M059J (cell line): ENCODE data around the gene RAB23. TPM values are rescaled to one million over a fixed set of nuclear protein-coding genes. Genes with fewer than 3 reads are reported as not detected.

Source experiments
- DNase-seq: peaks from one replicate; pipeline ENCODE4 v3.0.0-alpha.2; 2012; ENCODE audit warnings: low read depth
- total RNA-seq: library from RNA; depleted of rRNA; stranded (reverse); fragments of >200 nt; shearing (Covaris generic); gene quantifications from 2 replicates; pipeline ENCODE4 v1.2.3, GENCODE V29; 2014; rRNA removed

The RAB23 gene
- total RNA-seq, result 47.9 and 60.5 TPM in 2 replicates

- DNase-seq, result peak; percentile 87
These were observed at the start of gene RAB23 for GRCh38 chr6:57221936-57222742. Gene RAB23 (minus strand): TSS chr6:57222307. CDS start chr6:57210380, 11,927 bp downstream.

DNA sequence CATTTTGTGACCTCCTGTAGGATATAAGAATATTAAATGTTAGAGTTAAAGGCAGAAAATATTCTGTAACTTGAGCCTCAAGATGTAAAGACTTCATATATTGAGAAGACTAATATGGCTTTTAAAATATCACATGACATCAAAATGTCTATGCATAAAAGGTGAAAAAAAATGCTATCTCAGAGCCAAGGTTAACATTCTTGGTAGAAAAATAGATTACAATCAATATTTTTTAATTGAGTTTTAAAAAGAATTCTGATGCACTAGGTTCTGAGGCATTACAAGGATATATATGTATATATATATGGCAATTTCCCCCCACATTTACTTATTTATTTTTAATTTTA, 46.2 kb upstream of the RAB23 start:
- no peak for DNase-seq

GRCh38 chr6:57267586-57268293, 45.6 kb upstream of the RAB23 start:
- DNase-seq, result peak; percentile 99

DNA sequence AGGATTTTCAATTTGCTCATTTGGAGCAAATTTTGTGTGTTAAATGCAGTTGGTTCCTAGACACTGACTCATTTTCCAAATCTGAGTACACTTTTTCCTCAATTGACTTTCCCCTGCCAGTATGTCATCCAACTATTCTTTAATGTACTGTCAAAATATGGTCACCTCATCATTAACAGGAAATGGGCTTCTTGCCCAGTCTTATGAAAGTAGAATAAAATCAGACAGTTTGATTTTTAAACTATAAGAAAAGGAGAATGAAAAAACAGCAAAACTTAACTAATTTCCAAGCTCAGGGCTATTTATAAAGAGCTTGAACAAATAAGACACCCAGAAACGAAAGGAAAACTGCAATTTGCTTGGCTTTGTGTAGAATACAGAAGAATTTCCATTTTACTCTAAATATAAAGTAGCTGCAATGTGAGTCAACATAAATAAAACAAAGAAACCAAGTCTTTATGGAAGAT, 43.7 kb upstream of the RAB23 start:
- DNase-seq, result peak; percentile 69

DNA sequence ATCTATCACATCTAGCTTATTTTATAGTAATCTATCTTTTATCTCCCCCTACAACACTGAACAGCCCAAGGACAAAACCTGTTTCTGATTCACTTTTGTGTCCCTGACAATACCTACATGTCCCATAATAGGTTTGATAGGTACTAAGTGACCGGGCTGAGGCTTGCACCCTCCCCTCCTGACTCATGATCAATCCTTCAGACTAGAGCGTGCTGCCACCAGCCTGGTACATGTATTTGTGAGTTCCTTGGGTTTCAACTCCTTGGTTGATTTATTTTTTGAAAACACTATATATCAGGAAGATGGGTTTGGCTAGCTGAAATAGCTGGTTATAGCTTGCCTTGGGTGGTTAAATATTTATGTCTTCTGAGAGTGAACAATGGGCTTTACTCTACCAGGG, 41.6 kb upstream of the RAB23 start:
- DNase-seq, result no peak

- DNase-seq, result peak; percentile 95
These were observed 41.0 kb upstream of the RAB23 start for GRCh38 chr6:57262901-57263694.

- peak; percentile 70 for DNase-seq
These were observed 40.4 kb upstream of the RAB23 start for GRCh38 chr6:57262488-57262887.

DNA sequence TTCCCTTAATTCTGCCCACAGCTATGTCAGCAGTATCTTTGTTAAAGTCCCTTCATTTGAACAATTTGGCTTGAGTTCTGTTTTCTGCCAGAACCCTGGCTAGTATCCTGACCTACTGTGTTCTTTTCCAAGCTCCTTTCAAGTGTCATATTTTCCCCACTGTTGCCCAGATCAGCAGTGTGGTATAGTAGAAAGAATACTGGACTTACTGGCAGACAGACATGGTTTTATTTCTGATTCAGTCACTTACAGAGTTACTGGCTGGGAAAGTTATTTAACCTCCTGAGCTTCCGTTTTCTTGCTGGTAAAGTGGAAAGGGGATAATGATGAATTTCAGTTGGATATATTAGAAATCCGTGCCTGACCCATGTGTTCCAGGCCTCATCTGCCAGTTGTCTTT, 39.8 kb upstream of the RAB23 start:
- no peak for DNase-seq

DNA sequence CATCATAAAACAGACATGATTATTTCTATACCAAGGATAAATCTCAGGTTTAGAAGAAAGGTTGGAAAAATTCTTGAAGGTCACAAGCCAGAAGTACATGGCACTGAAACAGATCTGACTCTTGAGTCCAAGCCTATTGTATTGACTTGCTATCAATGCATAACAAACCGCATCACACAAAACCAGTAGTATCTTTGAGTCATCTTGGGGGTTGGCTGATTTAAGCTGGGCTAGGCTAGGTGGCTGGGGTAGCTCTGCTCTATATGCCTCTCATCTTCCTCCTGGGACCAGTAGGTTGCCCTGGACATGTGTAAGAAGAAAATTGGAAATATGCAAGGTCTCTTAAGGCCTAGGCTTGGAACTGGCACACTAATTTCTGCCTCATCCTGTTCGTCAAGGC, 37.0 kb upstream of the RAB23 start:
- DNase-seq, result no peak

DNA sequence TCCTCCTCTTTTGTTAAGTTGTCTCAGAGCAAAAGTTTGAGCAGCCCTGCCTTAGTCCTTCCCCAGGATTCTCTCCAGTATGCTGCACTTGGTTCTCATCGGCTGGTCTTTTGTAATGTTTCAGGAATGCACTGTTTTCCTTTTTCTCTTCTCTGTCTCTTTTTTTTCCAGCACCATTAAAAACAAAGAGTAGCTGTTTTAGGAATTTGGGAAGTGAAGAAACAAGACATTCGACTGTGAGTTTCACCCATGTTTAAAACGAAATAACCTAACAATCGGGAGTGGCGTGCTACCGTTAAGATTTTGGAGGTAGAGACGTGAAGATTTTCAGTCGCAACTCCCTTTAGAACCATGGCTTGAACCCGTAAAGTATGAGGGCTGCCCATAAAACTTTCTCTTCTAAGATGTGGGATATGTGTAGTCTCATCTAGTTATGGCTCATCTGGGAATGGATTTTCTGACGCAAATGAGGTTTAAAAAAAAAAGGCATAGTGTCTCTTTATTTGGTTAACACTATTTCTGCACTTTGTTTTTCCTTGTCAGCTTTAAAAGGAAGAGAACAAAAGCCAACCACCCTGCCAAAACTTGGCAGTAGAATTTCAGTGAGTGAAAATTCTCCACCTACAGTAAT, 35.9 kb upstream of the RAB23 start:
- DNase-seq, result peak; percentile 78

DNA sequence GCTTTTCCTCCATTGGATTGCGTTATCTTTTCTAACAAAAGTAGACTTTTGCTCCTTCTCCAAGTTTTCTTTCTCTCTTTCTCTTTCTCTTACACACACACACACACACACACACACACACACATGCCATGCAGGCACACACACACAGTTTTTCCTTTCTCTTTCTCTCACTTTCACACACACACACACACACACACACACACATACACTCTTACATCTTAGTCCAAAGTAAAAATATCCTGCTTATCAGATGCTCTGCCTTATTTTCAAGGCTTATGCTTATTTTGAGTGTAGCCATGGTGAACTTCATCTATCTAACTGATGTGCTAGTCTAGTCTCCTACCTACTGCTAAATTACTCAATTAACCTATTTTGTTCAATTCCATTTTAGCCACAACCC, 34.4 kb upstream of the RAB23 start:
- DNase-seq, result peak; percentile 42

- no peak for DNase-seq
These were observed 33.5 kb upstream of the RAB23 start for GRCh38 chr6:57255451-57256169.

DNA sequence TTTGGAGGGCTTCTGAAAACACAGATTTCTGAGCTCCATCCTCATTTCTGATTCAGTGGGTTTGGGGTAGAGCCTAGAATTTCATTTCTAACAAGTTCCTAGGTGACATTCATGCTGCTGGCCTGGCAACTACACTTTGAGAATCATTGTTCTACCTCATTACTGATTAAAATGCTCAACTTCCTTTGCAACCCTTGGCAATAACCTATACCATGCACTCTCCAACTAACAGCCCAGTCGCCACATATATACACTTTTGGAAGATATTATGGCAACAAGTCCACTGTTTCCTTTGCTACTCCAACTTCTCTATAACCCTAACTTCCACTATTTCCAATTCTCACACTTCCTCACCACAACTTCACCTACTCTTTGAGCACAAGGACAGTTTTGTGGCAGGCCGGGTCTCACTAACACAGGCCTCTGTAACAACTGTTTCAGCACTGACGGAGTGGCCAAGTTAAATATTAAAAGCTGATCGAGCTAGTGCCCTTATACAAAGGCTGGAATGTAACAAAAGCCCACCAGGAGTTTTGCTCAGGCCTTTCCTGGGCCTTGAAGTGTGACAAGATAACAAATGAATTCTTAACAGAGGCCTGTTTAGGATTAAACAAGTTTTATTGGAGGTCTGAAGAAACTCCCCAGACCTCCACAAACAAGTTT, 32.1 kb upstream of the RAB23 start:
- DNase-seq, result no peak

DNA sequence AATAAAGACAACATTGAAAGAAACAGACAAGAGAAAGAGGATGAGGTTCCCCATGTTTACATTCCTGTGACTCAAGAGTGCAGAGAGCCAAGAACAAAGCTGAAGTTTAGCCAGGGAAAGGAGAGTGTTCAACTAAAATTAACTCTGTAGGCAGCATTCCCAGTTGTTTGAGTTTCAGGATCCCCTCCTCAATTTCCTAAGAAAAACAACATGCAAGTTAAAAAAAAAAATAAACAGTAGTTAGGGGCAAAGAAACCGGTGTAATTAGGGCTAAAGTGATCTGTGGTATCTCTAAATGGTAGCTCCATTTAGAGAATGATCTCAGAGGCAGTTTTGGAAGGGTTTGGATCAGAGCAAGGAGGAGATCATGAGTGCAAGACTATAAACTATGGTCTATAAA, 30.9 kb upstream of the RAB23 start:
- DNase-seq, result peak; percentile 51

- DNase-seq, result no peak
These were observed 30.0 kb upstream of the RAB23 start for GRCh38 chr6:57252137-57252536.

DNA sequence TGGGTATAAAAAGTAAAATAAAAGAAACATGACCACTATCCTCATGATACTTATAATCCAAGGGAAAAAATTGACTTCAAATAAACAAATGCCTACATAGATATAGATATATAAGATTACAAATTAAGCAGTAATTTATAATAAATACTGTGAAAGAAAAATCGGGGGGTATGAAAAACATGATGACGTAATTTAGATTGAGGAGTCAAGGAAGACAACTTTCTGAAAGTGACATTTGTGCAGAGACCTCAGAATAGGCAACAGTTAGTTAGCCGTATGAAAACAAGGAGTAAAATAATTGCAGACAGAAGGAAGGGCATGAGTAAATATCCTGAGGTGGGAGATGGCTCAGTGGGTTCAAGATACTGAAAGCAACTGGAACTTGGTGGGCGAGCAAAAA, 28.2 kb upstream of the RAB23 start:
- DNase-seq, result no peak

- no peak for DNase-seq
These were observed 26.3 kb upstream of the RAB23 start for GRCh38 chr6:57248311-57248895.

GRCh38 chr6:57247603-57248002, 25.5 kb upstream of the RAB23 start:
- no peak for DNase-seq

DNA sequence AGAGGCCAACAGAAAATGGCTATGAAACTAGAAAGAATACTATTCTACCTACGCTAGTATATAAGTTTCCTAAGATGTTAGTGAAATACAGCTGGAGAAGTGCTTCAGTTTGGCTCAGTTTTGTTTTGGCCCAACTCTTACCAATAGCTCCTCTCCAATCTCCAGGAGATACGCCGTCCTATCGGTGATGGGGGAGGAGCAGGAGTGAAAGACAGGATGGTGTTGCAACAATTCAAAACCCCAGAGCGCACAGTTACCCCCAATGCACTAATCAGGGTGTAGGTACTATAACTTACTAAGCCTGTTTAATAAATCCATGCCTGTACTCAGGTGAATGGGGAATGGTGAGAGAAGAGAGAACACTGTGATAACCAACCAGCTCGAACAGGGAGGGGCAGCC, 24.2 kb upstream of the RAB23 start:
- no peak for DNase-seq

GRCh38 chr6:57243954-57244353, 21.8 kb upstream of the RAB23 start:
- no peak for DNase-seq
